ENCODE measurements around the gene AACS. TPM values are rescaled to one million over a fixed set of nuclear protein-coding genes. Genes with fewer than 3 reads are reported as not detected.

The AACS gene
- total and polyA plus RNA-seq, 2 of the 4 experiments (the other 2 are of a cell fraction), result 22.0 to 24.9 TPM

DNA sequence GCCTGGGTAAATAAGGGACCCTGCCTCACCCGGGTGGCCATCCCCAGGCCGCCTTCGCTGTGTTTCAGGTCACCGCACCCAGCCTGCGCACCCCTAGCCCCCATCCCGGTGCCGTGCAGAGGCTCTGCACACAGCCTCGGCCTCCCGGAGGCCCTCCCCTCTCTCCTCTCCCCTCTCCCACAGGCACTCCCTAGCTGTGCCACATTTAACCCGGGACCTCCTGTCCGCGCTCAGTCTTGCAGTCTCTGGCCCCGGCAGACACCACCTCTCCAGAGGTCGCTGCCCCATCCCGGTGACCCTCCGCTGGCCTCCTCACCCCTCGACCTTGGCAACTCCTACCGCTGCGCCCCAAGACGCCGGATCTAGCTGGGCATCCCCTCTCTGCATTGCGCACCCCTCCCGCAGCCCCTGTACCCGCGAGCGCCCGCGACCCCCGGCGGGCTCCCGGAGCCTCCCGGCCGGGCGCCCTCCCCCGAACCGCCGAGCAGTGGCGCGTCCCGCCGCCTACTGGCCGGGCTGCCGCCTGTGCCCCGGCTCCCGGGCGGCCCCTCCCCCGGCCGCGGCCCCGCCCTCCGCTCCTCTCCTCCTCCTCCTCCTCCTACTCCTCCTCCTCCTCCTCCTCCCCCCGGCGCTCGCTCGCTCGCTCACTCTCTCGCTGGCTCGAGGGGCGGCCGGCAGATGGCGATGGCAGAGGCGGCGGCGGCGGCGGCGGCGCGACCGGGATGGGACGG lies 120.7 kb downstream of the AACS start, which contains the start of gene TMEM132B:
Gene TMEM132B (plus strand): TSS at position 647 of the 731 bp plus-strand sequence.
- Histone ChIP-seq H2BK15ac (ENCODE audit: low read depth, low read length) (no peak within 1 kb of the TSS), H3K18ac (ENCODE audit: low read depth, low read length) (no peak within 1 kb of the TSS), H2BK5ac (ENCODE audit: low read depth, low read length, poor library complexity, severe bottlenecking) (no peak within 1 kb of the TSS), H3K79me1 (ENCODE audit: low read depth in 1 of 2, low read length in 2 of 2) (no peaks in the 10 kb centered on the region), H3K9me1 (ENCODE audit: insufficient read depth, low read length) (no peaks in the 10 kb centered on the region), H3K27me3 (ENCODE audit: control insufficient read depth, insufficient read depth, low read length) (peaks cover 49% of the 10 kb centered on the region), H4K8ac (ENCODE audit: low read depth in 2 of 2, low read length in 2 of 2) (no peak within 1 kb of the TSS), H3K23ac (ENCODE audit: low read depth, low read length) (no peak within 1 kb of the TSS), H3K9ac (ENCODE audit: low read depth, low read length) (no peak within 1 kb of the TSS), H2AFZ (replicated peaks; ENCODE audit: low read length, poor library complexity) (peak within 1 kb of the TSS; percentile 75), H3K4me3 (ENCODE audit: insufficient read depth, low read depth, low read length) (no peak within 1 kb of the TSS; the same call in 1 of the 2 replicates), H3K4ac (ENCODE audit: low read depth, low read length) (no peak within 1 kb of the TSS), H3K27ac (ENCODE audit: insufficient read depth, low read length) (no peak within 1 kb of the TSS), H3K4me2 (ENCODE audit: low read depth, low read length) (peak within 1 kb of the TSS; percentile 50; the same call in 1 of the 2 replicates), H3K14ac (replicated peaks; ENCODE audit: low read depth, low read length) (no peak within 1 kb of the TSS), H3K36me3 (ENCODE audit: control insufficient read depth, insufficient read depth, low read length) (no peaks in the 10 kb centered on the region), H4K5ac (ENCODE audit: low read depth, low read length) (no peak within 1 kb of the TSS), H2BK20ac (ENCODE audit: low read depth, low read length) (no peak within 1 kb of the TSS), H2BK120ac (ENCODE audit: low read depth, low read length) (no peak within 1 kb of the TSS), H4K20me1 (ENCODE audit: insufficient read depth, low read length) (no peaks in the 10 kb centered on the region), H3K9me3 (ENCODE audit: control insufficient read depth, insufficient read depth, low read length) (no peaks in the 10 kb centered on the region), H2AK9ac (replicated peaks; ENCODE audit: low read depth, low read length, poor library complexity) (peak within 1 kb of the TSS; percentile 7), H2AK5ac (ENCODE audit: low read depth, low read length) (no peak within 1 kb of the TSS), H3K56ac (ENCODE audit: extremely low read depth, insufficient read depth, low read length) (no peak within 1 kb of the TSS), H4K91ac (ENCODE audit: insufficient read depth, low read depth, low read length) (no peak within 1 kb of the TSS), H3K4me1 (ENCODE audit: control insufficient read depth, insufficient read depth, low read length) (no peaks in the 10 kb centered on the region)
- 1% methylated on average over 31 of the region's 71 CpGs; no CpG with 5 or more reads in 1 of the 2 experiments for whole genome bisulfite sequencing, 2 experiments (ENCODE audit: extremely low coverage in 2 of 2, insufficient read length in 1 of 2)
- BruUV-seq (replicated peaks), result no TSS peak
- dilution Hi-C loops (cut with HindIII; ENCODE audit: low sequenced_read_pairs, unreplicated experiment) (no loop called here), in situ Hi-C loops (cut with MboI; ENCODE audit: low sequenced_read_pairs) (loop anchor here (25.0 kb wide), 1 partner anchor 226 kb away; no protein-coding TSS in a partner anchor), intact Hi-C loops (cut with micrococcal nuclease) (loop anchor here (10.0 kb wide), 1 partner anchor 191 kb away; the partner anchor contains the start of gene BRI3BP)
- DNase-seq, result peak; percentile 44
- TF ChIP-seq FOS (IDR thresholded peaks at IDR 0.05; ENCODE audit: low read depth, low read length) (no peak), MAZ (IDR thresholded peaks at IDR 0.05; ENCODE audit: borderline replicate concordance, low read depth, low read length) (peak; percentile 56; the same call in 1 of the 2 replicates), CEBPB (IDR thresholded peaks at IDR 0.05; ENCODE audit: low read depth, low read length) (no peak), CTCF (conservative IDR thresholded peaks at IDR 0.05; ENCODE audit: low read depth, low read length) (peak; percentile 45)
- ChIA-PET POLR2A (ENCODE audit: unreplicated experiment) (no interaction called here), CTCF (no interaction called here)
- peak; percentile 88 for ATAC-seq (ENCODE audit: low read depth)
